Stimulated activated CD4-positive, alpha-beta T cell treated with anti-CD3 and anti-CD28 coated beads, Interleukin-12 subunit alpha, Interleukin-12 subunit beta, amount 100 ng/mL, for 24 hours (primary cell): ENCODE data around the gene PIH1D2.
"Not testable (repeated sequence)": the region's sequence is repeated elsewhere in the genome, so short reads cannot be mapped to it uniquely, and the experiment has no call there.

Experiments used
- DNase-seq, 2 experiments: peaks; one replicate each; pipeline ENCODE4 v3.0.0-alpha.2; 2020; ENCODE audit warnings: low read depth in 2 of 2

PIH1D2 gene

GRCh38 chr11:112057170-112057569 lies 16.6 kb downstream of the PIH1D2 start:
- DNase-seq, result no peak

- no peak for DNase-seq
Measured at GRCh38 chr11:112051768-112052167, 22.0 kb downstream of the PIH1D2 start.

GRCh38 chr11:112050721-112051120 lies 23.1 kb downstream of the PIH1D2 start:
- DNase-seq, result no peak

GRCh38 chr11:112049777-112050176 lies 24.0 kb downstream of the PIH1D2 start:
- no peak for DNase-seq

- not testable (repeated sequence) for DNase-seq
Measured at GRCh38 chr11:112048256-112048655, 25.6 kb downstream of the PIH1D2 start.

GRCh38 chr11:112046647-112047046 lies 27.2 kb downstream of the PIH1D2 start:
- DNase-seq, result not testable (repeated sequence)

- no peak for DNase-seq
Measured at GRCh38 chr11:112044961-112045360, 28.9 kb downstream of the PIH1D2 start.

- DNase-seq, result no peak
Measured at GRCh38 chr11:112042961-112043304, 30.9 kb downstream of the PIH1D2 start.

GRCh38 chr11:112042161-112042960 lies 31.5 kb downstream of the PIH1D2 start:
- DNase-seq, result no peak

- no peak for DNase-seq
Measured at GRCh38 chr11:112037527-112037926, 36.3 kb downstream of the PIH1D2 start.

GRCh38 chr11:112033902-112034301 lies 39.9 kb downstream of the PIH1D2 start:
- DNase-seq, result no peak

- no peak for DNase-seq
Measured at GRCh38 chr11:112029460-112029859, 44.4 kb downstream of the PIH1D2 start.

GRCh38 chr11:112026784-112027410 lies 46.9 kb downstream of the PIH1D2 start:
- DNase-seq, result not testable (repeated sequence)

- DNase-seq, result no peak
Measured at GRCh38 chr11:112025707-112026106, 48.1 kb downstream of the PIH1D2 start.

- peak; percentile 72 to 86 for DNase-seq
Measured at GRCh38 chr11:112024773-112025678, 48.8 kb downstream of the PIH1D2 start, which contains the start of gene DLAT. DLAT (plus strand) TSS chr11:112025408; CDS start chr11:112025473, 65 bp downstream.

- DNase-seq, result no peak
Measured at GRCh38 chr11:112024178-112024772, 49.5 kb downstream of the PIH1D2 start.

GRCh38 chr11:112023104-112023503 lies 50.7 kb downstream of the PIH1D2 start:
- DNase-seq, result no peak

GRCh38 chr11:112019066-112019465 lies 54.8 kb downstream of the PIH1D2 start:
- DNase-seq, result no peak
